GM21367 (cell line): ENCODE data around the gene GPR183.
A peak's percentile ranks its signal among the peaks of the same experiment; 100 is the strongest.

Experiments
- ATAC-seq: cut with Tn5 transposase; IDR thresholded peaks from one replicate; pipeline ENCODE4 v1.9.1; 2021; ENCODE audit not compliant: unreplicated experiment

GPR183 gene, protein sequence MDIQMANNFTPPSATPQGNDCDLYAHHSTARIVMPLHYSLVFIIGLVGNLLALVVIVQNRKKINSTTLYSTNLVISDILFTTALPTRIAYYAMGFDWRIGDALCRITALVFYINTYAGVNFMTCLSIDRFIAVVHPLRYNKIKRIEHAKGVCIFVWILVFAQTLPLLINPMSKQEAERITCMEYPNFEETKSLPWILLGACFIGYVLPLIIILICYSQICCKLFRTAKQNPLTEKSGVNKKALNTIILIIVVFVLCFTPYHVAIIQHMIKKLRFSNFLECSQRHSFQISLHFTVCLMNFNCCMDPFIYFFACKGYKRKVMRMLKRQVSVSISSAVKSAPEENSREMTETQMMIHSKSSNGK

DNA sequence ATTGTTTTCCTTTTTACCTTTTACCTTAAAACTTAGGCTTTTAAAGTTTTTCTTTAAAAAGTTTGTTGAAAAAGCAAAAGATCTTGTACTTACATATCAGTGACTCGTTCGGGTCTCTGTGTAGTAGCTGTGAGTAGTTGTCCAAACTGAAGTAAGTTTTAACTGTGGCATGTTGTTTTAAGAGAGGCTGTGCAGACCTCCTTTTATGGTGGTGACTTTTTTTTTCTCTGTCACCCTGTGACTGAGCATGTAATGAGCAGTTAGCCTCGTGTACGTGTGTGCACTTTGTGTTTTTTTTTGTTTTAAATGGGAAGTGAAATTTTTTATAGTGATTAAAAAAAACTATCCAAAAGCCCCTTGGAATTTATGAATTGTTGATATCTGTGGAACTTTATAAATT is at the start of gene GPR183:
GPR183 (minus strand) TSS at position 153 of the 400 bp plus-strand sequence. CDS start 11,254 bp downstream, outside the sequence.
- peak; percentile 62 for ATAC-seq

DNA sequence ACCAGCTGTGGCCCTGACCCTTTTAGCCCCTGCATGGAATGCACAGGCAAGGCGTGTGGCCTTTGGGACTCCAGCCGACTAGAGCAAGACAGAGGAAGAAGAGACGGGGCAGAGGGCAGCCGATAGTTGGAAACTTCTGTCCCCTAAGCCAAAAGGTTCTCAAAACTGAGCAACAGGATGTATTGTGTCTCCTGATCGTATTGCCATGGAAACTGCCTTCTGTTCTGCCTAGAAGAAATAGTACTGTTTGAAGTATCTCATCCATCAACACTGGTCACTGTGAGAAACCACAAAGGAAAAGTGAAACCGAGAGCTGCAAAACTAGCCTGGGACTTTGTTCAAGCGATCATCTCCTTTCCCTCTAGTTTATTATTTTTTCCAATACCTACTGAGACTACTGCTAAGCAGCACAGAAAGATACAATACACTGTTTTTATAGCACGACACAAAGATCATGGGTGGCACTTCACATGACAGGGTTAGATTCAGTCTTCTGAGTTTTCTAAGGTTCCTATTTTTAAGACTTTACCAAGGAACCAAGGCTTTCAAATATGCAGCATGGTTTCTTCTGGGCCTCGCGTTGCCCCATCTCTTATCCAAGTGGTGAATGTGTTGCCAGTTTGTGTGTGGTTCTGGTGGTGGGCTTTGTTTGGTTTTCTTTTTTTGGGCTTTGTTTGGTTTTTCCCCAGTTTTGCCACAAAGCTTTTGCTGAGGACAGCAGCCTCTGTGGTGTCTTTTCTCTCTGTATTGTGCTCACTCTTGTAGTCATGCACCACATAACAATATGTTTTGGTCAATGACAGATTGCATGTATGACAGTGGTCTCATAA is 49.3 kb upstream of the GPR183 start:
- peak; percentile 46 for ATAC-seq

DNA sequence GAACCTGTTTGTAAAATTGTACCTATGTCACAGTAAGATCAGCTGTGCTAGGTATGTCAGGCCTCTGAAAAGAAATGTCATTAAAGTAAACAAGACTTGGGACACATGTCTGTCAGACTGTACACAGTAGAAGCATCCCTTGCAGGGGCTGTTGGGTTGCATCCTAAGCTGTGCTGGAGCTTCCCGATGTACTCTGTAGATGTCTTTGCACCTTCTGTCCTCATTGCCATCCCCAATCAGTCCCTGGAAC is 48.7 kb upstream of the GPR183 start:
- peak; percentile 2 for ATAC-seq

DNA sequence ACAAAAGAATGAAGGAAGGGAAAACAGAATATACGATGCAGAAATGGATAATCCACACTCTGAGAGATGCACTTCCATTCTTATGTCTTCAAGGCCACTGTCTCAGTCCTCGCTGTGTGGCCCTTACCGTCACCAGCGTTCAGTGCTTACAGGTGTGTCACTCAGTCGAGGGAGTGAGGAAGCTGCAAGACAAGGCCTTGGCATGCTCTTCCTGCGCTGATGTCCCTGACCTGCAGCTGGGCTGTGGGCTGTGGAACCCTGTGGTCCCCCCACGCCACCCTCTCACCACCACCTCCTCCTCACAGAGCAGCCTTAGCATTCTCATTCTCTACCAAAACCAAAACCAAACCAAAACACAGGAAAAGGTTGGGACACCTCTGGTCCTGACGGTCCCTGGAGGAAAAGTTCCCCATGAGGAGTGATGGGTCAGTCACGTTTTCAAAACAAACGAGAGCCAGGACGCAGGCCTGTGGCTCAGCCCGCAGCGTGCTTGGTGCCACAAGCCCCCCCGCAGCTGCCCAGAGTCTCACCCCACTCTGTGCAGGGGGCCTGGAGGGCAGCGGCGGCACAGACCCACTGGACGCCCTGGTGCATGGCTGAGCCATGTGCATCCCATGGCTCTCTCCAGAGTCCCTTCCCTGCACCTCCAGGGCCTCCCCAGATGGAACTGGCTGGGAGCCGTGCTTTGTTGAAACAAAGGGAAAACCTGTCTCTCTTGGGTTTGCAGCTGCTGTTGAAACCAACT is 48.2 kb upstream of the GPR183 start:
- no peak for ATAC-seq

DNA sequence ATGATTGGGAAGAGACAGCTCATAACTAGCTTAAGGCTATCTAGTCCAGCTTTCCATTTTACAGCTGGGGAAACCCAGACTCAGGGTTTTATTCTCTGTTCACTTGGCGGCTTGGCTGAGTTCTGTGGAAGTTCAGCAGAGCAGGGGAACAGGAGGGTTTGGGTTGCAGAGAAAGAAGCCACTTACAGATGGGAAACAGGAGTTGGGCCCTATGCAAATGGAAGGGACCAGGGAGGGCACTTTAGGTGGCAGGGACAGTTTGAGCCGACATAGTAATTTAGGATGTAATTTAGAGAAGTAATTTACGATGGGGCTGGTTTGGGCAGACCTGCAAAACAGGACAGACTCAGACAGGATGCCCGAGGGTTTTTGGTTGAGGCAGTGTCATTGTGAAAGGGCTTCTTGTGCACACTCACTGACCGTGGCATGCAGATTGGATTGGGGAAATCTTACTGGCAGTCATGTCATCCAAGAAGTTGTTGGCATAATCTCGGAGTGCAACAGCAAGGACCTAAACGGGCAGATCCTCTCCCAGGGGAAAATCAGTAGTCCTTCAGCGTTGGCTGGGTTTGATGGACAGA is 47.3 kb upstream of the GPR183 start:
- ATAC-seq, result no peak

DNA sequence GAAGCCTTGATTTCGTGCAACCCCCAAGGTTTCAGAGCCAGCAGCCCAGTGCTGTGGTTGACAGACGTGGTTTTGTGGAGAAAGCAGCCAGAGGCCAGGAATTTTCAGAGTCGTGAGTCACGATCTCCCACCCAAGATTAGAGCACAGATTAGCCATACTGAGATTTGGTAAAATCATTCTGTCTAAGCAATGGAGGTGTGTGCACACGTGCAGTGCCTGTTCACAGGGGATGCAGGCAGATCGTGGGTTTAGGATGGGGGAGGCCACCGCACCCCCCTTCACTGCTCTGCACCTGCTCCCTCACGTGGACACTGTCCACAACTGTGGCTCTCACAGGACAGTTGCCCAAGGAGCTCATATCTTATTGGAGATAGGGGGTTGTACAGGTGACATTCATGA is 46.6 kb upstream of the GPR183 start:
- ATAC-seq, result no peak

DNA sequence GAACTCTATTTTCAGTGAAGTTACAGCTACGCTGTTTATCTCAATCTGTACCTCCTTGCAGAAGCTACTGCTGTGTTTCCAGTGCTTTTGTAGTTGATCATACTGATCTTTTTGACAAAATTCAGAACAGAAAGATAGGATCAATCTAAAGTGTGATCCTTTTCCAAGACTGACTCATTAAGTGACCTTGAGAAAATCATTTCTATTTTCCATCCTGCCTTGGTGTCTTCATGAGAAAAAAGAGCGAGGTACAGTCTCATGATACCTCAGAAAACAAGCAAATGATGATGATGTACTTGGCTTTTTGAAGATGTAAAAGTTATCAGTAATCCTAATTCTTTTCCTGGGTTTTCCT is 46.0 kb upstream of the GPR183 start:
- no peak for ATAC-seq

DNA sequence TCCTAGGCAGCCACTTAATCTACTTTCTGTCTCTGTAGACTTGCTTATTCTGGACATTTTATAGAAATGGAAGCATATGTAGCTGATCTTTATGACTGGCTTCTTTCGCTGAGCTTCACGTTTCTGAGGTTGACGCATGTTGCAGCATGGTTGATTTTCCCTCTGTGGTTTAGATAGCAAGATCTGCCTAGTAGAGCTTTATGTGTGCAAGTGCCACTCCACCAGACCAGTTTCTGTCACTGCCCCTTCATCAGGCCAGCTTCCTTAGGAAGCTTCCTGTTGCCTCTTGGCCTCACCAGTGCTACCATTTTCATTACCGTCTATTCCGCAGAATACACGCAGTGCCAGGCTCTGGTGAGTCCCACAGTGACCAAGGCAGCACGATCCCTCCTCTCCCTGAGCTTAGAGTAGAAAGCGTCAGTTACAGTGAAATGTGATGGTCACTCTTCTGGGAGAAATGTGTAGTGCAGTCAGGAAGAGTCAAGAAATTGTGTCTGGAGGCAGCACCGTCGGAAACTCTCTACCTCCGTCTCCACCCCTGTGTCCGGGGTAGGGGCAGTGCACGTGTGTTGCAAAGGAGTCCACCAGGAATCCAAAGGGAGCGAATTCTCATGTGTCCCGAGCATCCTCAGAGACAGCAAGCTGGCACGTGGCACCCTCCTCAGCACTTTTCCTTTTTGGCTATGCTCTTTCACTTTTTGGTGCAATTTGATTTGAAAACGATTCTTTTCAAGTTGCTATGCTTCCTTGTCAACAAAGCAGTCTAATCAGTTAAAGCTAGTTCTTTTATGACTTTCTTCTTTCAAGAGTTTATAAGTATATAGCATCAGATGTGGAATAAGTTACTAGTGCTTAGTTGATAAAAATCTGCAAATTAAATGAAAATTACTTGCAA is 45.4 kb upstream of the GPR183 start:
- ATAC-seq, result no peak

DNA sequence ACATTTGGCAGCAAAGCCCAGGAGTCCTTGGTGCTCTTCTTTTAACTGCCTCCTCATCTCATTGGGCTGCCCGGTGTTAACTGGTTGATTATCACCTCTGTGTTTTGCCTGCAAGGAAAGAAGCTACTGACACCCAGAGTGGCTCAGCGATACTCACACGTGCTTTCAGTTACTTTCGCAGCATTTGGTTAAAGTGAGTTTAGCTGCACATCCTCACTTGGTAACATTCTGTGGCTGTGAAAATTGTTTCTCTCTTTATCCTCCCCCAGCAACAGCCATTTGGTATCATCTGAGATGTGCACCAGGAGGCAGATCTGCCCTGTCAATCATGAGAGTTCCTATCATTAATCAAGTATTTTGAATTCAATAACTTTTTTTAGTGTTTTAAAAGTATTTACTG is 44.6 kb upstream of the GPR183 start:
- ATAC-seq, result peak; percentile 32

DNA sequence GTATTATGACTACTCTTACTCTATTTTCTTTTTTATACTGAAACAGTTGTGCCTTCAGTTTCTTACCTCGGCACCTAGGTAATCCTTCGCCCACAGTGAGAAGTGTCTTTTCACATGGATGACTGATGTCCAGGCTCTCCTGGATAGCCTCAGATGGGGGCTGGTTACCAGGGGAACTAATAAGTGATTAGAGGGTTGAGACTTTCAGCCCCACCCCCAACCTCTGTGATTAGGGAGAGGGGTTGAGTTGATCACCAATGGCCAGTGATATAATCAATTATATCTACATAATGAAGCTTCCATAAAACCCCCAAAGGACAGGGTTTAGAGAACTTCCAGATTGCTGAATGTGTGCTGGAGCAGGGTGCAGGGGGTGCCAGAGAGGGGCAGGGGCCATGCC is 43.0 kb upstream of the GPR183 start:
- ATAC-seq, result no peak

DNA sequence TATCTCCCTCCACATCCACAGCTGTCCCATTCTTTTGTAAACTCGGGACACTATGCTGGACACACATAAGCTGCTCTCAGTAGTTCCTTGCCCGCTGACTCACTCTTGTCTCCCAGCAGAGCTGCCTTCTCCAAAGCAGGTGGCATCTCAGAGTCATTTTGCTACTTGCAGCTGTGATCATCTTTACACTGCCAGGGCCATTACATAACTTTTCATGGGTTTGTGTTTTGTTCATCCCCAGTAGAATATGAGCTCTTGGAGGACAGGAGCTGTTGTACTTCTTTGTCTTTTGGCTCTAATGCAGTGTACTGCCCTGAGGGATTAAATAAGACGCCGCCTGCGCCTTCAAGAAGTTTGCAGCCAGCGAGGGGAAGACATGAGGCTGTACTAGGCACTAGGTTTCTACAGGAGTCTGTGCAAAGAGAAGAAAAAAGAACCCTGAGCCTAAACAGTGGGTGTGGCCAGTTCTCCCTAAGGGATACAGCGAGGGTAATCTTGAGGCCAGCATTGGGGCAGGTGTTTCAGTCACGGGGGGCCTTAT is 40.8 kb upstream of the GPR183 start:
- no peak for ATAC-seq

DNA sequence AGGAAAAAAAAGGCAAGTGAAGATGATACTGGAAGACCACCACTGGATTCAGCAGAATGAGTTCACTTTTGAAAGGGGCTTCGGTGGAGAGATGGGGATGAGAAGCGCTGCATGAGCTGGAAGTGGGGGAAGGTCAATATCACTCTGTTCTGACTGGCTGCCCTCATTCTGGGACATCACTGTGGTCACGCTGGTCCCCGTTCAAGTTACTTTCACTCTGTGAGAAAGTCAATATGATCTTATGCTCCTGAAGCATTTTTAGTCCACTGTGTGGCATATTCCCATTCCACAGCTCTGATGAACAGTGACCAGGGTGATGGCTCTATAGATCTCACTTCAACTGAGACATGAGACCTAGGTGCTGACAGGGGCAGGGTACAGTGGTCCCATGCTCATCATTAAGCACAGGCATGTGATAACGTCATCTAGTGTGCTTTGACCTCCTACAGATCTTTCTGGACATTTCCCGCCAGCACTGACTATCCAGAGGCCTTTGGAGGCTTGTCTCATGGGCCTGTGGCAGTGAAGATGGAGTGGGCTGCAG is 40.2 kb upstream of the GPR183 start:
- no peak for ATAC-seq

DNA sequence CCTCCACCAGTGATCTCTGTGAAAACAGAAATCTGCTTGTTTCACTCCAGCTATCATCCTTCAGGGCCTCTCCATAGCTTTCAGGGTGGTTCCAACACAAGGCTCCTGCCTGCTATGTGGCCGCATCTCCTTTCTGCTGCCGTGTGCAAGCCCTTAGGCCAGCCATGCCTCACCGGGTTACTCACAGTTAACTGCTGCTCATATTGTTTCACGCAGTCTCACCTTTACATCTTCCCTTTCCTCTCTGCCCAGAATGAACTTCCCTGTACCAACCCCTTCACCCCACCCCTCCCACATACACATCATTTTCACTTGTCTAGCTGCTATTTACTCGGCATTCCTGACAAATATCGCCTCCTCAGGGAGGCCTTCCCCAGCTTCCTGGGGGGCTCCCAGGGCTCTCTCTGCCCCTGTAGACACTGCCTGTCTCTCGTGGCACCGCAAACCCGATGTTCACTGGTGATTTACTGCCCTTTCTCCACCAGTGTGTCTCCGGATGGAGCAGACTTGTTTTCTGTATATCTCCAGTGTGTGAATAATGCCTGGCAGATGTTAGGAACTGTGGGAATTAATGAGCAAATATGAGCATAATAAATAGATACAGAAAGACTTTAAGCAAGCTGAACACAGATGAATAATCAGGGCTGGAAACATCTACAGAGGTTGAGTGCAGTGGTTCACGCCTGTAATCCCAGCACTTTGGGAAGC is 39.3 kb upstream of the GPR183 start:
- ATAC-seq, result no peak

DNA sequence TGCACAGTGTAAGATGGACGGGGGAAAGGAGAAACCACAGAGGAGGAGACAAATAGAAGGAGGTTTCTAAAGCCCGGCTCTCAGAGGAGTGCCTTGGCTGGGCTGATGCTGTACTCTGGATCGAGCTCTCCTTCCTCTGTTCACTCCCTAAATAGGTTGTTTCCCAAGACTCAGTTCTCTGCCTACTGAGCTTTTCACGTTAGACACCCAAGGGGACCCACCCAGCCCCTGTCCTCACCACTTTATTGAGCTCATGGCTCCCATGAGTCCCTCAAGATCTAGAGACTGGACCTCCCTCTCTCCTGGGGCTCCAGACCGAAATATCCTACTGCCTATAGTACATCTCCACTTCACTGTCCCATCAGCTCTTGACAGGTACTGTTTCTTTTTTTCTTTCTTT is 38.1 kb upstream of the GPR183 start:
- no peak for ATAC-seq

DNA sequence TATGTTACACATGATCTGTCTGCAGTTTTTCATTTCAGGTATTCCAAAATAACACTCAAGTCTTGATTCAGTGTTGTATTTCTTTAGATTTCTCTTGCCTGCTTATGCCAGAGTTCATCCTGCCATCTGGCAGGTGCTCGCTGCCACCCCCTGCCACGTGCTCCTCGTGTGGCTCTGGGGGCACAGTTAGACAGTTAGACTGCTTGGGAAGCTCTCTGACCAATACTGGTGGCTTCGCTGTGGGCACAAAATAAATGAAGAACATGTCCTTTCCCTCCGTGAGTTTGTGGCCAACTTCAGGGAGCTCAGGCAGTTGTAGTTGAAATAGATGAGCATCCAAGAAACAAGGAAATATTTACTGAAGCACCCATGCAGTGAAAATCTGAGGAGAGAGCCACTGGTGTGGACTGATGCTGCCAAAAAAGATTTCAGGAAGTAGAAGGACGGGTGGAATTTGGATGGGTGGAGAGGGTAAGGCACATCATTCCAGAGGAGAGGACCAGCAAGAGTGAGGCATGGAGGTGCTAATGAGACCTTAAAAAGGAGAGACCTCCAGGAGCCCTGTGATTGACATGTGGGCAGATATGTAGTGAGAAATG is 37.5 kb upstream of the GPR183 start:
- no peak for ATAC-seq

DNA sequence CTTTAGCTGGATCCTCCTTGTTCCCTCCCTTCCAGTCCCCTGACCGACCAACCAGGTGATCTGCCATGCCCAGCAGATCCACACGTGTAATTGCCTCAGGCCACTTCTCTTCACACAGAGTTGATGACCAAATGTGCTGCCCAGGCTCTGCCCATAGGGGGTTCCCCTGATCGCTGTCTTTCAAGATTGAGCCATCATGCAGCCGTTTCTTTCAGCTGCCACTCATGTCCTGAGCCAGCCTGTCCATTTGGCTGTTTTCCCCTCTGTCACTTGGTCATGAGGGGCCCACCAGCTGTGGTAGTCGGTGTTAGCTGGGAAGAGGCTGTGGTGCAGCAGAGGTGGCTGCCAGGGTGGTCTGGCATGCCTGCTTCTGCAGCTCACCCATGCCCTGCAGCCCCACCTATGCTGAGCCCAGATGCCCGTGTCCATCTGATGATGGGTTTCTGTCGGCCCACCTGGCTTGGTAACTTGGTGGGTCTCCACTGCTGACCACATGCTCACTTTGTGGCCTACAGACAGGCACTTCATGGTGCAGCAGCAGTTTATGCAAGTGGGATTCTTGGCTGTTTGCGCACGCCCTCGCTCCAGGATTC is 35.6 kb upstream of the GPR183 start:
- ATAC-seq, result no peak

DNA sequence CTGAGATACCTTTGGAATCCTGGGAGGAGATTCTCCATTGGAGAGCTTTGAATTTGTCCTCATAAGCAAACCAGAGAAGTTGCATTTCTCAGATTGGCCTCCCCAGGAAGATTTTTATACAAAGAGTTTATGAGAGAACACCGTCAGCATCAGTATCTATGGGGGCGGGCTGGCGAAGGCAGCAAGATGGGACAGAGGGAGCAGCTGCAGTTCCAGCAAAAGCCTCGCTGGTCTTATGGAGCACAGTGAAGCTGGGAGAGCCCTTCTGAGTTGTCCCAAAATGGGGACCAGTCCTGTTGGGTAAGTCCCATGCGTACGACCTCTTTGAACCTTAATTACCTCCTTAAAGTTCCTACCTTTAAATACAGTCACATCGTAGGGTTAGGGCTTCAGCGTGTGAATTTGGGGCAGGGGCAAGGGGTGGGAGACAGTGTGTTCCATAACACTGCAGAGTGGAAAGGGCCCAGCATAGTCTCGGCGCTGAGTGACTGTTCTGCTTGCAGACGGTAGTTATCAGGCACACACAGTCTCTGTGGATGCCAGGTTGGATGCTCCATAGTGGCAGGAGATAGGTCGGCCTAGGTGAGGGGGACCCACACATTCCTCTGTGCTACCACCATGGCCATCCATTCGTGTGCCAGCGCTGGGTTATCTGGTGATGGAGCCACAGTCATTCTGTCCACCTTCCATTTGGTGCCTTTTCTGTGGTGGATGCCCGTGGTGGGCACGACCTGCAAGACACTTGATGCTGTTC is 34.9 kb upstream of the GPR183 start:
- ATAC-seq, result no peak

DNA sequence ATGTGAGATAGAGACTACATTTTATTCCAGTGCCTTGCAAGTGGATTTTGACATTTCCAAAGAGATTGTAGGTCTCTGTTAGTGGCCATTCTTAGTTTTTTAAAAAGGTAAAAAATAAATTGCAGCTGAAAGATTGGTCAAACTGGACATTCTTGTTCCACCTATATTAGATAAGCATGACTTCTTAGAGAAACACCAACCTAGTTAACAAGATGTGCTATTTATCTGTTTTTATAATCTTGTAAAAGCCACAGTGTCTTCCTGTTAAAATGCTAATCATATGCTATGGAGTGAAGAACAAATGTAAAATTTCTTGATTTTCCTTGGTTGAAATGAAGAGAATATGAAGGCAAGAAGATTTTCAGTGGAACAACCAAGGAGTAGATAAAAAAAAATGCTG is 33.4 kb upstream of the GPR183 start:
- no peak for ATAC-seq
